GM12878 (cell line): Measurements from ENCODE around the gene NOS1AP. TPM values are rescaled to one million over a fixed set of nuclear protein-coding genes. Genes with fewer than 3 reads are reported as not detected.

Experiments
- ATAC-seq: fragments of 200-7000 bp; cut with Tn5 transposase; 3 replicates; pipeline ENCODE4 v1.9.1; 2020; ENCODE audit warnings: mild to moderate bottlenecking, moderate library complexity
- BruUV-seq: library from RNA; stranded (reverse); fragments of 400-500 nt; replicated peaks from 2 replicates; lab custom pipeline; 2021; lab: Mats Ljungman, UMichigan
- CTCF ChIA-PET: fragments of 300-600 bp; sonication (Branson Sonifier 250); formaldehyde crosslinking; extraction: SDS; loops from one replicate; lab custom pipeline; 2021; ENCODE audit warnings: inconsistent platforms; lab: Yijun Ruan, JAX
- POLR2A ChIA-PET: fragments of 350-600 bp; formaldehyde crosslinking; extraction: SDS; loops from one replicate; lab custom pipeline; 2021; ENCODE audit warnings: inconsistent platforms; lab: Charles Lee
- RAD21 ChIA-PET: fragments of 300-600 bp; sonication (Branson Sonifier 250); formaldehyde crosslinking; loops from one replicate; lab custom pipeline; 2023; ENCODE audit warnings: antibody characterized with exemption; ENCODE audit not compliant: unreplicated experiment; lab: Charles Lee
- SMC1A ChIA-PET: fragments of 300-600 bp; sonication (Branson Sonifier 250); formaldehyde crosslinking; loops from one replicate; lab custom pipeline; 2023; ENCODE audit not compliant: unreplicated experiment, uncharacterized antibody; lab: Charles Lee
- DNase-seq: peaks from one replicate; pipeline ENCODE4 v3.0.0-alpha.2; 2011; ENCODE audit warnings: low read depth, low spot score
- FAIRE-seq: peaks from 3 replicates; lab custom pipeline; 2011; peaks lifted over from hg19 to GRCh38; lab: Jason Lieb, UNC
- H2AFZ ChIP-seq: 2 replicates; pipeline ENCODE4 v1.6.0; 2011; ENCODE audit warnings: low read depth, low read length, control low read depth; ENCODE audit not compliant: control insufficient read depth
- H3K27ac ChIP-seq: 2 replicates; pipeline ENCODE4 v1.5.1; 2011; ENCODE audit warnings: control low read depth; ENCODE audit not compliant: control insufficient read depth, insufficient read depth
- H3K27me3 ChIP-seq, 2 experiments: replicated peaks in 1 of 2; 2 replicates each; pipeline versions ENCODE4 v1.6.0 to v1.6.1; 2011; ENCODE audit warnings: low read length in 1 of 2; ENCODE audit not compliant: control insufficient read depth in 2 of 2, insufficient read depth in 2 of 2
- H3K36me3 ChIP-seq, 2 experiments: 2 replicates each; pipeline ENCODE4 v1.5.1; 2011; ENCODE audit warnings: low read length in 1 of 2; ENCODE audit not compliant: control insufficient read depth in 2 of 2, insufficient read depth in 2 of 2
- H3K4me1 ChIP-seq: 2 replicates; pipeline ENCODE4 v1.6.1; 2011; ENCODE audit warnings: mild to moderate bottlenecking, low read length, moderate library complexity, mixed read lengths; ENCODE audit not compliant: control insufficient read depth, insufficient read depth
- H3K4me2 ChIP-seq: 2 replicates; pipeline ENCODE4 v1.6.0; 2011; ENCODE audit warnings: control low read depth; ENCODE audit not compliant: control insufficient read depth, insufficient read depth
- H3K4me3 ChIP-seq: fragments of 200-600 bp; sonication (generic); 2 replicates; pipeline ENCODE4 v1.5.1; 2016
- H3K79me2 ChIP-seq: 2 replicates; pipeline ENCODE4 v1.6.0; 2011; ENCODE audit warnings: low read length; ENCODE audit not compliant: control insufficient read depth, insufficient read depth
- H3K9ac ChIP-seq: 2 replicates; pipeline ENCODE4 v1.8.0; 2011; ENCODE audit warnings: low read length, control low read depth, mixed read lengths; ENCODE audit not compliant: control insufficient read depth, insufficient read depth
- H3K9me3 ChIP-seq: replicated peaks from 3 replicates; pipeline ENCODE4 v1.5.1; 2011; ENCODE audit warnings: mild to moderate bottlenecking, low read length; ENCODE audit not compliant: control insufficient read depth, insufficient read depth
- H4K20me1 ChIP-seq: 2 replicates; pipeline ENCODE4 v1.6.0; 2011; ENCODE audit not compliant: control insufficient read depth, insufficient read depth
- SP1 ChIP-seq: IDR thresholded peaks from one replicate; pipeline ENCODE4 v1.6.1; 2011; ENCODE audit warnings: low read depth, low read length
- ZBTB4 ChIP-seq: fragments of 450-650 bp; formaldehyde crosslinking; IDR thresholded peaks from 2 replicates; pipeline ENCODE4 v1.4.0; 2022; ENCODE audit warnings: mild to moderate bottlenecking, moderate library complexity
- WGBS: methylation state at CpG from one replicate; pipeline ENCODE4 v1.1.6; 2016; ENCODE audit warnings: low lambda C conversion rate; ENCODE audit not compliant: insufficient replicate concordance, insufficient coverage; ENCODE audit errors: missing lambda C conversion rate; 5-methylcytosine and 5-hydroxymethylcytosine counted together
- in situ Hi-C: fragments of 300-500 bp; cut with MboI; formaldehyde crosslinking; loops from 9 replicates; pipeline ENCODE4 v1.14.3; 2018; ENCODE audit warnings: mixed read lengths
- intact Hi-C: fragments of 100-400 bp; cut with micrococcal nuclease; formaldehyde crosslinking; loops from one replicate; pipeline ENCODE4 v1.14.2; 2022; ENCODE audit not compliant: unreplicated experiment
- polyA plus RNA-seq, 11 experiments: library from polyadenylated mRNA; depleted of rRNA in 4 of 11; unstranded in 6 of 11; stranded (reverse) in 5 of 11; fragments of >200 nt; fragmentation: Nextera tagmentation in 4 of 11; fragmentation: Illumina TruSeq in 1 of 11; extraction: Ambion mirVana in 4 of 11; extraction: Trizol in 1 of 11; gene quantifications; 1 replicate in 1 of 11; 2 replicates in 10 of 11; pipeline versions ENCODE4 v1.2.1 to v1.2.3, GENCODE V29; 2011 to 2016; ENCODE audit warnings: inconsistent platforms in 2 of 11, missing spikeins in 2 of 11, low read depth in 1 of 11
- total RNA-seq, 4 experiments: library from RNA; depleted of rRNA in 3 of 4; stranded (reverse); fragments of >200 nt in 3 of 4; fragmentation: Illumina TruSeq in 1 of 4; extraction: Trizol in 1 of 4; gene quantifications; 2 replicates each; pipeline versions ENCODE4 v1.2.1 to v1.2.3, GENCODE V29; 2013 to 2021
- TF ChIP-seq, protein P1 (sequence below): fragments of 150-350 bp; IDR thresholded peaks from 2 replicates; pipeline ENCODE4 v1.6.1; 2016; ENCODE audit warnings: low read depth, low read length

NOS1AP gene
- total and polyA plus RNA-seq, 10 of the 15 experiments (the other 5 are each of a cell fraction or from before 2014, with no cell fraction given), result 0.03 to 0.15 TPM; not detected in 8

- DNase-seq, result no peak
- Histone ChIP-seq H3K9me3 (no peaks in the 10 kb centered on the region), H3K4me1 (no peaks in the 10 kb centered on the region), H4K20me1 (no peaks in the 10 kb centered on the region)
- intact Hi-C loops, result no loop called here
- RAD21 ChIA-PET, result no interaction called here
- TF ChIP-seq ZBTB4, result no peak
- TF ChIP-seq SP1, result no peak
- TF ChIP-seq, protein P1, sequence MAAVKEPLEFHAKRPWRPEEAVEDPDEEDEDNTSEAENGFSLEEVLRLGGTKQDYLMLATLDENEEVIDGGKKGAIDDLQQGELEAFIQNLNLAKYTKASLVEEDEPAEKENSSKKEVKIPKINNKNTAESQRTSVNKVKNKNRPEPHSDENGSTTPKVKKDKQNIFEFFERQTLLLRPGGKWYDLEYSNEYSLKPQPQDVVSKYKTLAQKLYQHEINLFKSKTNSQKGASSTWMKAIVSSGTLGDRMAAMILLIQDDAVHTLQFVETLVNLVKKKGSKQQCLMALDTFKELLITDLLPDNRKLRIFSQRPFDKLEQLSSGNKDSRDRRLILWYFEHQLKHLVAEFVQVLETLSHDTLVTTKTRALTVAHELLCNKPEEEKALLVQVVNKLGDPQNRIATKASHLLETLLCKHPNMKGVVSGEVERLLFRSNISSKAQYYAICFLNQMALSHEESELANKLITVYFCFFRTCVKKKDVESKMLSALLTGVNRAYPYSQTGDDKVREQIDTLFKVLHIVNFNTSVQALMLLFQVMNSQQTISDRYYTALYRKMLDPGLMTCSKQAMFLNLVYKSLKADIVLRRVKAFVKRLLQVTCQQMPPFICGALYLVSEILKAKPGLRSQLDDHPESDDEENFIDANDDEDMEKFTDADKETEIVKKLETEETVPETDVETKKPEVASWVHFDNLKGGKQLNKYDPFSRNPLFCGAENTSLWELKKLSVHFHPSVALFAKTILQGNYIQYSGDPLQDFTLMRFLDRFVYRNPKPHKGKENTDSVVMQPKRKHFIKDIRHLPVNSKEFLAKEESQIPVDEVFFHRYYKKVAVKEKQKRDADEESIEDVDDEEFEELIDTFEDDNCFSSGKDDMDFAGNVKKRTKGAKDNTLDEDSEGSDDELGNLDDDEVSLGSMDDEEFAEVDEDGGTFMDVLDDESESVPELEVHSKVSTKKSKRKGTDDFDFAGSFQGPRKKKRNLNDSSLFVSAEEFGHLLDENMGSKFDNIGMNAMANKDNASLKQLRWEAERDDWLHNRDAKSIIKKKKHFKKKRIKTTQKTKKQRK, result no peak
- TF ChIP-seq, all 136 proteins: peak for 0
- Histone ChIP-seq H3K79me2 (no peaks in the 10 kb centered on the region), H3K27me3 (no peaks in the 10 kb centered on the region), H3K4me2 (no peak overlapping the region), H2AFZ (no peak overlapping the region), H3K9ac (no peak overlapping the region), H3K36me3 (no peaks in the 10 kb centered on the region), H3K4me3 (no peak overlapping the region), H3K27ac (no peak overlapping the region)
- ChIA-PET SMC1A (no interaction called here), POLR2A (no interaction called here), CTCF (no interaction called here)
- FAIRE-seq (no peak), ATAC-seq (no peak)
- in situ Hi-C loops, result no loop called here
- WGBS, result 54% methylated on average over 2 of the region's 2 CpGs
- BruUV-seq, result no TSS peak
Measured at GRCh38 chr1:162223488-162223887, 154.0 kb downstream of the NOS1AP start.
